Esophagus muscularis mucosa (tissue), 4 donors: ENCODE data around the gene C5orf15.

Experiments used
- EP300 ChIP-seq: sonication (generic); formaldehyde crosslinking; IDR thresholded peaks from one replicate; pipeline ENCODE4 v1.6.1; 2017; ENCODE audit warnings: antibody characterized with exemption
- POLR2A ChIP-seq: fragments of 450-650 bp; IDR thresholded peaks from one replicate; pipeline ENCODE4 v1.6.1; 2017; ENCODE audit warnings: antibody characterized with exemption, moderate library complexity, mild to moderate bottlenecking, low read depth
- POLR2AphosphoS5 ChIP-seq, 2 donors: sonication (generic); formaldehyde crosslinking; IDR thresholded peaks; one replicate each; pipeline ENCODE4 v1.6.1; 2017; ENCODE audit warnings: antibody characterized with exemption in 2 of 2
- TF ChIP-seq, protein P1 (sequence below), 3 experiments: fragments of 200-600 bp in 2 of 3; fragments of 450-650 bp in 1 of 3; sonication (generic) in 2 of 3; IDR thresholded peaks; one replicate each; pipeline ENCODE4 v1.5.1; 2017 to 2019; ENCODE audit warnings: antibody characterized with exemption in 3 of 3, mild to moderate bottlenecking in 2 of 3, moderate library complexity in 1 of 3

GRCh38 chr5:133992429-133993155 lies 24.2 kb upstream of the C5orf15 start:
- TF ChIP-seq, protein P1, sequence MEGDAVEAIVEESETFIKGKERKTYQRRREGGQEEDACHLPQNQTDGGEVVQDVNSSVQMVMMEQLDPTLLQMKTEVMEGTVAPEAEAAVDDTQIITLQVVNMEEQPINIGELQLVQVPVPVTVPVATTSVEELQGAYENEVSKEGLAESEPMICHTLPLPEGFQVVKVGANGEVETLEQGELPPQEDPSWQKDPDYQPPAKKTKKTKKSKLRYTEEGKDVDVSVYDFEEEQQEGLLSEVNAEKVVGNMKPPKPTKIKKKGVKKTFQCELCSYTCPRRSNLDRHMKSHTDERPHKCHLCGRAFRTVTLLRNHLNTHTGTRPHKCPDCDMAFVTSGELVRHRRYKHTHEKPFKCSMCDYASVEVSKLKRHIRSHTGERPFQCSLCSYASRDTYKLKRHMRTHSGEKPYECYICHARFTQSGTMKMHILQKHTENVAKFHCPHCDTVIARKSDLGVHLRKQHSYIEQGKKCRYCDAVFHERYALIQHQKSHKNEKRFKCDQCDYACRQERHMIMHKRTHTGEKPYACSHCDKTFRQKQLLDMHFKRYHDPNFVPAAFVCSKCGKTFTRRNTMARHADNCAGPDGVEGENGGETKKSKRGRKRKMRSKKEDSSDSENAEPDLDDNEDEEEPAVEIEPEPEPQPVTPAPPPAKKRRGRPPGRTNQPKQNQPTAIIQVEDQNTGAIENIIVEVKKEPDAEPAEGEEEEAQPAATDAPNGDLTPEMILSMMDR (IDR thresholded peaks at IDR 0.05), result no peak
- TF ChIP-seq POLR2AphosphoS5 (IDR thresholded peaks at IDR 0.05) (peak in 1 of 2 donors; percentile 31), POLR2A (no peak), EP300 (no peak)
